PC-3 (cell line): ENCODE results near the gene ARSK. TPM values are rescaled to one million over a fixed set of nuclear protein-coding genes. Genes with fewer than 3 reads are reported as not detected.

ENCODE experiments used
- ATAC-seq: fragments of 200-7000 bp; cut with Tn5 transposase; 2 replicates; pipeline ENCODE4 v1.9.1; 2020; ENCODE audit warnings: mild to moderate bottlenecking, moderate library complexity
- BruUV-seq: library from RNA; stranded (reverse); fragments of 400-500 nt; replicated peaks from 2 replicates; lab custom pipeline; 2021; lab: Mats Ljungman, UMichigan
- CTCF ChIA-PET: fragments of 300-600 bp; sonication (Branson Sonifier 250); formaldehyde crosslinking; loops from one replicate; lab custom pipeline; 2022; ENCODE audit warnings: antibody characterized with exemption; lab: Charles Lee
- POLR2A ChIA-PET: fragments of 300-600 bp; sonication (Branson Sonifier 250); formaldehyde crosslinking; loops from one replicate; lab custom pipeline; 2022; ENCODE audit warnings: antibody characterized with exemption; ENCODE audit not compliant: unreplicated experiment; lab: Charles Lee
- DNase-seq: peaks from one replicate; pipeline ENCODE4 v3.0.0-alpha.2; 2015
- H2AFZ ChIP-seq: fragments of 300-600 bp; sonication (generic); 2 replicates; pipeline ENCODE4 v1.6.0; 2016; ENCODE audit warnings: antibody characterized with exemption, low read length
- H3F3A ChIP-seq: fragments of 300-600 bp; sonication (generic); one replicate; pipeline ENCODE4 v1.6.0; 2017; ENCODE audit warnings: antibody characterized with exemption, low read length, control low read depth, mild to moderate bottlenecking; ENCODE audit not compliant: unreplicated experiment
- H3K27ac ChIP-seq: fragments of 300-600 bp; sonication (generic); 2 replicates; pipeline ENCODE4 v1.5.1; 2016; ENCODE audit warnings: mild to moderate bottlenecking, low read length
- H3K27me3 ChIP-seq: fragments of 300-600 bp; sonication (generic); 2 replicates; pipeline ENCODE4 v1.6.1; 2016; ENCODE audit warnings: low read length, mixed read lengths
- H3K36me3 ChIP-seq: fragments of 300-600 bp; sonication (generic); 2 replicates; pipeline ENCODE4 v1.6.1; 2016; ENCODE audit warnings: low read depth, mixed run types, low read length, mixed read lengths
- H3K4me1 ChIP-seq: fragments of 300-600 bp; sonication (generic); 2 replicates; pipeline ENCODE4 v1.5.1; 2016; ENCODE audit warnings: low read length; ENCODE audit not compliant: insufficient read depth
- H3K4me2 ChIP-seq: fragments of 300-600 bp; sonication (generic); 2 replicates; pipeline ENCODE4 v1.6.0; 2016; ENCODE audit warnings: low read length
- H3K4me3 ChIP-seq: fragments of 300-600 bp; sonication (generic); 2 replicates; pipeline ENCODE4 v1.5.1; 2016; ENCODE audit warnings: mild to moderate bottlenecking, low read length, mixed read lengths
- H3K79me2 ChIP-seq: fragments of 300-600 bp; sonication (generic); 2 replicates; pipeline ENCODE4 v1.6.1; 2017; ENCODE audit warnings: low read length, mixed read lengths
- H3K9ac ChIP-seq: fragments of 300-600 bp; sonication (generic); 2 replicates; pipeline ENCODE4 v1.6.0; 2016; ENCODE audit warnings: mild to moderate bottlenecking, low read length
- H3K9me2 ChIP-seq: fragments of 300-600 bp; sonication (generic); replicated peaks from 2 replicates; pipeline ENCODE4 v1.6.1; 2016; ENCODE audit warnings: mixed run types, low read length, mixed read lengths
- H3K9me3 ChIP-seq: fragments of 300-600 bp; sonication (generic); 2 replicates; pipeline ENCODE4 v1.6.1; 2016; ENCODE audit warnings: low read length, mixed read lengths
- H4K20me1 ChIP-seq: fragments of 300-600 bp; sonication (generic); 2 replicates; pipeline ENCODE4 v1.6.1; 2016; ENCODE audit warnings: low read length, mixed read lengths
- CTCF ChIP-seq: fragments of 300-600 bp; sonication (generic); conservative IDR thresholded peaks from 2 replicates; pipeline ENCODE4 v1.5.1; 2017; ENCODE audit warnings: antibody characterized with exemption, low read depth, mild to moderate bottlenecking, low read length
- EZH2 ChIP-seq: fragments of 300-600 bp; sonication (generic); IDR thresholded peaks from one replicate; pipeline ENCODE4 v1.6.1; 2017; ENCODE audit warnings: antibody characterized with exemption, mild to moderate bottlenecking, low read length; ENCODE audit not compliant: unreplicated experiment
- EZH2phosphoT487 ChIP-seq: fragments of 300-600 bp; sonication (generic); IDR thresholded peaks from 2 replicates; pipeline ENCODE4 v1.6.1; 2018; ENCODE audit warnings: mild to moderate bottlenecking, antibody characterized with exemption, low read length, borderline replicate concordance
- intact Hi-C: fragments of 100-400 bp; cut with micrococcal nuclease; formaldehyde crosslinking; loops from 2 replicates; pipeline ENCODE4 v1.9.0; 2023
- total RNA-seq: library from RNA; depleted of rRNA; stranded (reverse); fragments of >200 nt; gene quantifications from 2 replicates; pipeline ENCODE4 v1.2.3, GENCODE V29; 2014

ARSK gene
- total RNA-seq, 1 experiment from 2014 or later: 10.5 TPM

- H3K9me2 ChIP-seq: no peaks in the 10 kb centered on the region
- no TSS peak for BruUV-seq
- ChIA-PET POLR2A (no interaction called here), CTCF (no interaction called here)
- ATAC-seq (no peak), DNase-seq (no peak)
- no peaks in the 10 kb centered on the region for H3K27me3 ChIP-seq
- no peak overlapping the region for H3K27ac ChIP-seq
- no peaks in the 10 kb centered on the region for H3F3A ChIP-seq
- H3K9me3 ChIP-seq: no peaks in the 10 kb centered on the region
- no peaks in the 10 kb centered on the region for H4K20me1 ChIP-seq
- no peak overlapping the region for H3K4me3 ChIP-seq
- TF ChIP-seq EZH2 (no peak), EZH2phosphoT487 (no peak), CTCF (no peak)
- H3K36me3 ChIP-seq: peaks cover 9% of the 10 kb centered on the region
- H3K4me2 ChIP-seq: no peak overlapping the region
- no peaks in the 10 kb centered on the region for H3K79me2 ChIP-seq
- H3K9ac ChIP-seq: no peak overlapping the region
- no peak overlapping the region for H2AFZ ChIP-seq
- intact Hi-C loops: no loop called here
- H3K4me1 ChIP-seq: no peaks in the 10 kb centered on the region
Observed at GRCh38 chr5:95531491-95531890, 23.4 kb upstream of the ARSK start.

- CTCF ChIA-PET: no interaction called here
Observed at GRCh38 chr5:95532415-95532814, 22.5 kb upstream of the ARSK start.

More at GRCh38 chr5:95532415-95532814, 22.5 kb upstream of the ARSK start:
- peaks cover 12% of the 10 kb centered on the region for H3K36me3 ChIP-seq
- no peaks in the 10 kb centered on the region for H3K4me1 ChIP-seq
- no peaks in the 10 kb centered on the region for H3K9me3 ChIP-seq
- no peaks in the 10 kb centered on the region for H3K79me2 ChIP-seq
- TF ChIP-seq CTCF (no peak), EZH2 (no peak), EZH2phosphoT487 (no peak)
- H3K9me2 ChIP-seq: no peaks in the 10 kb centered on the region
- no peaks in the 10 kb centered on the region for H3F3A ChIP-seq
- ATAC-seq (no peak), DNase-seq (no peak)
- H2AFZ ChIP-seq: no peak overlapping the region
- H3K4me3 ChIP-seq: no peak overlapping the region
- POLR2A ChIA-PET: interaction anchor here (0.6 kb wide), 1 partner anchor 15 kb away, joined by 3 read pairs; no protein-coding TSS in a partner anchor
- H3K4me2 ChIP-seq: no peak overlapping the region
- no peak overlapping the region for H3K9ac ChIP-seq
- intact Hi-C loops: no loop called here
- H3K27ac ChIP-seq: no peak overlapping the region
- no peaks in the 10 kb centered on the region for H4K20me1 ChIP-seq
- no TSS peak for BruUV-seq
- no peaks in the 10 kb centered on the region for H3K27me3 ChIP-seq
